OCI-LY7 (cell line): Measurements from ENCODE around the gene OR2T11. TPM values are rescaled to one million over a fixed set of nuclear protein-coding genes. Genes with fewer than 3 reads are reported as not detected.
"Not testable (repeated sequence)": the region's sequence is repeated elsewhere in the genome, so short reads cannot be mapped to it uniquely, and the experiment has no call there.

Source experiments
- BruUV-seq: library from RNA; stranded (reverse); fragments of 400-500 nt; replicated peaks from 2 replicates; lab custom pipeline; 2021; lab: Mats Ljungman, UMichigan
- CTCF ChIA-PET: fragments of 300-600 bp; sonication (Branson Sonifier 250); formaldehyde crosslinking; loops from one replicate; lab custom pipeline; 2022; ENCODE audit warnings: antibody characterized with exemption; ENCODE audit not compliant: unreplicated experiment; lab: Charles Lee
- POLR2A ChIA-PET: fragments of 300-600 bp; sonication (Branson Sonifier 250); formaldehyde crosslinking; loops from one replicate; lab custom pipeline; 2022; ENCODE audit warnings: antibody characterized with exemption; lab: Charles Lee
- DNase-seq: peaks from one replicate; pipeline ENCODE4 v3.0.0-alpha.2; 2015; ENCODE audit warnings: low spot score
- H2AFZ ChIP-seq: fragments of 200-600 bp; sonication (generic), shearing (Covaris generic); 2 replicates; pipeline ENCODE4 v1.6.1; 2014; ENCODE audit warnings: mild to moderate bottlenecking, antibody characterized with exemption, low read length, moderate library complexity
- H3K27ac ChIP-seq: fragments of 200-600 bp; sonication (generic); 2 replicates; pipeline ENCODE4 v1.5.1; 2014; ENCODE audit warnings: mixed run types, low read depth, mild to moderate bottlenecking, moderate library complexity, low read length, inconsistent platforms; ENCODE audit not compliant: poor library complexity, severe bottlenecking
- H3K36me3 ChIP-seq: fragments of 200-600 bp; sonication (generic); 2 replicates; pipeline ENCODE4 v1.6.1; 2014; ENCODE audit warnings: mild to moderate bottlenecking, antibody characterized with exemption, low read length, moderate library complexity, mixed read lengths; ENCODE audit not compliant: insufficient read depth
- H3K4me1 ChIP-seq: fragments of 200-600 bp; sonication (generic); 2 replicates; pipeline ENCODE4 v1.5.1; 2014; ENCODE audit warnings: mild to moderate bottlenecking, low read length; ENCODE audit not compliant: insufficient read depth, poor library complexity, severe bottlenecking
- H3K4me2 ChIP-seq: fragments of 200-600 bp; sonication (generic); 2 replicates; pipeline ENCODE4 v1.6.1; 2014; ENCODE audit warnings: mild to moderate bottlenecking, low read length
- H3K4me3 ChIP-seq: fragments of 200-600 bp; sonication (generic); 2 replicates; pipeline ENCODE4 v1.5.1; 2014; ENCODE audit warnings: mild to moderate bottlenecking, low read depth, low read length; ENCODE audit not compliant: poor library complexity, severe bottlenecking
- H3K79me2 ChIP-seq: fragments of 200-600 bp; sonication (generic); 2 replicates; pipeline ENCODE4 v1.6.1; 2016; ENCODE audit warnings: low read depth, mild to moderate bottlenecking, low read length, moderate library complexity, mixed read lengths; ENCODE audit not compliant: insufficient read depth
- H3K9me2 ChIP-seq: fragments of 200-600 bp; sonication (generic); 2 replicates; pipeline ENCODE4 v1.6.1; 2016; ENCODE audit warnings: mild to moderate bottlenecking, low read length, mixed read lengths; ENCODE audit not compliant: insufficient read depth
- H3K9me3 ChIP-seq: fragments of 200-600 bp; sonication (generic); 2 replicates; pipeline ENCODE4 v1.6.1; 2014; ENCODE audit warnings: mild to moderate bottlenecking, mixed run types, low read length, mixed read lengths
- H4K20me1 ChIP-seq: fragments of 200-600 bp; sonication (generic); 2 replicates; pipeline ENCODE4 v1.6.1; 2014; ENCODE audit warnings: mild to moderate bottlenecking, antibody characterized with exemption, low read length, moderate library complexity, mixed read lengths; ENCODE audit not compliant: insufficient read depth
- CTCF ChIP-seq: fragments of 200-600 bp; sonication (generic); conservative IDR thresholded peaks from 2 replicates; pipeline ENCODE4 v1.5.1; 2014; ENCODE audit warnings: mild to moderate bottlenecking, antibody characterized with exemption, low read length, moderate library complexity, mixed read lengths
- EZH2phosphoT487 ChIP-seq: fragments of 200-600 bp; sonication (generic); IDR thresholded peaks from 2 replicates; pipeline ENCODE4 v1.6.1; 2018; ENCODE audit warnings: low read depth, borderline replicate concordance, mild to moderate bottlenecking, mixed run types, antibody characterized with exemption, low read length, moderate library complexity, mixed read lengths
- intact Hi-C: fragments of 100-400 bp; cut with micrococcal nuclease; formaldehyde crosslinking; loops from one replicate; pipeline ENCODE4 v1.10.0; 2022; ENCODE audit not compliant: unreplicated experiment
- total RNA-seq, 2 experiments: library from RNA; depleted of rRNA in 1 of 2; stranded (reverse); fragments of >200 nt in 1 of 2; shearing (Covaris generic) in 1 of 2; gene quantifications; 2 replicates each; pipeline ENCODE4 v1.2.3, GENCODE V29; 2014 to 2022

OR2T11 gene
- total RNA-seq, 2 experiments from 2014 or later: not detected

- BruUV-seq, intact Hi-C loops, POLR2A ChIA-PET, H3K9me2 ChIP-seq, H3K9me3 ChIP-seq, H3K27ac ChIP-seq, H3K36me3 ChIP-seq, H3K4me1 ChIP-seq, CTCF ChIA-PET, H3K4me3 ChIP-seq, H4K20me1 ChIP-seq, H3K4me2 ChIP-seq, DNase-seq, H3K79me2 ChIP-seq, H2AFZ ChIP-seq: not testable (repeated sequence)
These were observed 6.0 kb upstream of the OR2T11 start for GRCh38 chr1:248640906-248641305.

- POLR2A ChIA-PET, H3K9me2 ChIP-seq: not testable (repeated sequence)
These were observed 4.8 kb upstream of the OR2T11 start for GRCh38 chr1:248639652-248640051.

GRCh38 chr1:248636612-248637011 lies 1.7 kb upstream of the OR2T11 start:
- H3K4me3 ChIP-seq, H3K27ac ChIP-seq, H3K4me2 ChIP-seq, intact Hi-C loops, H3K36me3 ChIP-seq, H3K79me2 ChIP-seq, CTCF ChIA-PET, POLR2A ChIA-PET, BruUV-seq, H3K9me2 ChIP-seq, H3K9me3 ChIP-seq, H4K20me1 ChIP-seq, H3K4me1 ChIP-seq, DNase-seq, H2AFZ ChIP-seq: not testable (repeated sequence)

More at GRCh38 chr1:248639652-248640051, 4.8 kb upstream of the OR2T11 start:
- CTCF ChIA-PET, H3K27ac ChIP-seq, H3K9me3 ChIP-seq, H3K4me1 ChIP-seq, H4K20me1 ChIP-seq, intact Hi-C loops, H3K4me3 ChIP-seq, H2AFZ ChIP-seq, H3K79me2 ChIP-seq, DNase-seq, H3K4me2 ChIP-seq, BruUV-seq, H3K36me3 ChIP-seq: not testable (repeated sequence)

- no peaks in the 10 kb centered on the region for H3K36me3 ChIP-seq
- DNase-seq: no peak
- H3K4me3 ChIP-seq: no peak overlapping the region
- H3K4me1 ChIP-seq: no peaks in the 10 kb centered on the region
- H3K79me2 ChIP-seq: no peaks in the 10 kb centered on the region
- no peaks in the 10 kb centered on the region for H4K20me1 ChIP-seq
- POLR2A ChIA-PET: interaction anchor here (0.5 kb wide), 1 partner anchor 10 kb away, joined by 3 read pairs; no protein-coding TSS in a partner anchor
- H3K27ac ChIP-seq: no peak overlapping the region
- CTCF ChIA-PET: no interaction called here
- H3K4me2 ChIP-seq: no peak overlapping the region
- TF ChIP-seq EZH2phosphoT487 (no peak), CTCF (no peak)
- H3K9me3 ChIP-seq: no peaks in the 10 kb centered on the region
- H2AFZ ChIP-seq: no peak overlapping the region
- H3K9me2 ChIP-seq: no peaks in the 10 kb centered on the region
- intact Hi-C loops: loop anchor here (5.0 kb wide), 1 partner anchor 174 kb away; no protein-coding TSS in a partner anchor
- BruUV-seq: no TSS peak
These were observed 3.4 kb downstream of the OR2T11 start for GRCh38 chr1:248631354-248632008.
